Measurements from ENCODE around the gene ACTR3.

DNA sequence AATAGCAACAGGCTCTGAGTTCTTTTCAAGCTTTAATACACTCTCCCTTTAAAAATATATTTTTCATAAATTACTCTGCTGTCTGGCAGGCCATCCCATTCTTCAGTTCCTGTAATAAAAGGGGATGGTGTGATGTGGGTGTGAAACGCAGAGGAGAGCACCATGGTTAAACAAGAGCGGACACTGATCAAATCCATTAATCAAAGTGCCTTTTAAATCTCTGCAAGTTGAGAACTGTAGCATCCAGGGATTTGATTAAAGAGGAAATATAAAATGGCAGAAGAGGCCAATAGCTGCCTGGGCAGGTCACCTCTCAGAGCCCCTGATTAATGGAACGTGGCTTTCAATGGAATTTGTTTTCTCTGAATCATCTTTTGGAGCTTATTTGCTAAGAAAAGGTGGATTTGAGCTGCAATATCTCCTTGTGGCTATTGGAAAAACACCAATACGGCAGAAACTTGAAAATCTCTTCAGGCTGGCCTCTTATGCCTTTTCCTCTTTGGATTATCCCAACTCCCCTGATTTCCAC lies 96.9 kb downstream of the ACTR3 start:
- TF ChIP-seq, protein P1, sequence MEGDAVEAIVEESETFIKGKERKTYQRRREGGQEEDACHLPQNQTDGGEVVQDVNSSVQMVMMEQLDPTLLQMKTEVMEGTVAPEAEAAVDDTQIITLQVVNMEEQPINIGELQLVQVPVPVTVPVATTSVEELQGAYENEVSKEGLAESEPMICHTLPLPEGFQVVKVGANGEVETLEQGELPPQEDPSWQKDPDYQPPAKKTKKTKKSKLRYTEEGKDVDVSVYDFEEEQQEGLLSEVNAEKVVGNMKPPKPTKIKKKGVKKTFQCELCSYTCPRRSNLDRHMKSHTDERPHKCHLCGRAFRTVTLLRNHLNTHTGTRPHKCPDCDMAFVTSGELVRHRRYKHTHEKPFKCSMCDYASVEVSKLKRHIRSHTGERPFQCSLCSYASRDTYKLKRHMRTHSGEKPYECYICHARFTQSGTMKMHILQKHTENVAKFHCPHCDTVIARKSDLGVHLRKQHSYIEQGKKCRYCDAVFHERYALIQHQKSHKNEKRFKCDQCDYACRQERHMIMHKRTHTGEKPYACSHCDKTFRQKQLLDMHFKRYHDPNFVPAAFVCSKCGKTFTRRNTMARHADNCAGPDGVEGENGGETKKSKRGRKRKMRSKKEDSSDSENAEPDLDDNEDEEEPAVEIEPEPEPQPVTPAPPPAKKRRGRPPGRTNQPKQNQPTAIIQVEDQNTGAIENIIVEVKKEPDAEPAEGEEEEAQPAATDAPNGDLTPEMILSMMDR (conservative IDR thresholded peaks at IDR 0.05 in 1 of 2, IDR thresholded peaks at IDR 0.05 in 1 of 2; ENCODE audit: extremely low read depth in 1 of 2, insufficient read depth in 1 of 2, low read depth in 1 of 2, low read length in 2 of 2) = no peak
- TF ChIP-seq EZH2 (IDR thresholded peaks at IDR 0.05; ENCODE audit: borderline replicate concordance, low read length) = no peak

All from mammary epithelial cell (primary cell).